CD4-positive, alpha-beta T cell (primary cell): ENCODE data around the gene PCCA. TPM values are rescaled to one million over a fixed set of nuclear protein-coding genes. Genes with fewer than 3 reads are reported as not detected.

Experiments
- ATAC-seq: fragments of 200-7000 bp; cut with Tn5 transposase; one replicate; pipeline ENCODE4 v1.10.0; 2022; ENCODE audit warnings: mild to moderate bottlenecking; ENCODE audit not compliant: poor library complexity
- CTCF ChIA-PET: fragments of 350-600 bp; sonication (Branson Sonifier 250); formaldehyde crosslinking; loops from one replicate; lab custom pipeline; 2021; ENCODE audit warnings: antibody characterized with exemption, inconsistent platforms; lab: Charles Lee
- POLR2A ChIA-PET: fragments of 350-600 bp; sonication (Branson Sonifier 250); formaldehyde crosslinking; loops from one replicate; lab custom pipeline; 2021; ENCODE audit warnings: antibody characterized with exemption, inconsistent platforms; lab: Charles Lee
- DNase-seq, 14 experiments: peaks; one replicate each; pipeline ENCODE4 v3.0.0-alpha.2; 2013 to 2020; ENCODE audit warnings: mixed read lengths in 2 of 14
- H3K27ac ChIP-seq, 2 donors: one replicate each; pipeline versions ENCODE4 v1.5.1 to v1.7.0; 2013; ENCODE audit warnings: low read length in 2 of 2, low read depth in 1 of 2, mild to moderate bottlenecking in 1 of 2
- H3K27me3 ChIP-seq, 2 experiments: 1 replicate in 1 of 2; 2 replicates in 1 of 2; pipeline versions ENCODE4 v1.6.1 to v1.7.0; 2013; ENCODE audit warnings: low read length in 2 of 2, control low read depth in 1 of 2, mild to moderate bottlenecking in 1 of 2, moderate library complexity in 1 of 2; ENCODE audit not compliant: insufficient read depth in 2 of 2, control insufficient read depth in 1 of 2
- H3K36me3 ChIP-seq: one replicate; pipeline ENCODE4 v1.6.1; 2013; ENCODE audit warnings: low read length, control low read depth; ENCODE audit not compliant: insufficient read depth
- H3K4me1 ChIP-seq: one replicate; pipeline ENCODE4 v1.6.1; 2013; ENCODE audit warnings: low read length, control low read depth; ENCODE audit not compliant: insufficient read depth
- H3K4me3 ChIP-seq: one replicate; pipeline ENCODE4 v1.5.1; 2013; ENCODE audit warnings: mild to moderate bottlenecking, low read length, moderate library complexity
- H3K9me3 ChIP-seq, 2 experiments: 1 replicate in 1 of 2; 2 replicates in 1 of 2; pipeline versions ENCODE4 v1.6.1 to v1.7.0; 2013; ENCODE audit warnings: low read length in 2 of 2, mild to moderate bottlenecking in 2 of 2, control low read depth in 1 of 2, moderate library complexity in 1 of 2; ENCODE audit not compliant: control insufficient read depth in 1 of 2, insufficient read depth in 1 of 2
- H3K27ac Mint-ChIP-seq: one replicate; pipeline ENCODE4 v1.8.0; 2020; ENCODE audit warnings: mixed read lengths
- H3K27me3 Mint-ChIP-seq: one replicate; pipeline ENCODE4 v1.8.0; 2021; ENCODE audit warnings: mixed read lengths
- H3K36me3 Mint-ChIP-seq: one replicate; pipeline ENCODE4 v1.8.0; 2021; ENCODE audit warnings: low read depth, mixed read lengths
- H3K4me1 Mint-ChIP-seq: one replicate; pipeline ENCODE4 v1.8.0; 2021; ENCODE audit warnings: low read depth, mixed read lengths
- H3K4me3 Mint-ChIP-seq: one replicate; pipeline ENCODE4 v1.8.0; 2020; ENCODE audit warnings: mild to moderate bottlenecking, mixed read lengths
- H3K9me3 Mint-ChIP-seq: one replicate; pipeline ENCODE4 v1.8.0; 2020; ENCODE audit warnings: mixed read lengths
- CTCF ChIP-seq: fragments of 200-600 bp; IDR thresholded peaks from one replicate; pipeline ENCODE4 v1.8.0; 2022; ENCODE audit warnings: antibody characterized with exemption, mild to moderate bottlenecking
- intact Hi-C, 2 experiments: fragments of 100-400 bp; cut with DNase I in 1 of 2; cut with micrococcal nuclease in 1 of 2; formaldehyde crosslinking; loops; one replicate each; pipeline versions ENCODE4 v1.15.1 to v1.9.0; 2023 to 2025; cut with DNase I, micrococcal nuclease
- total RNA-seq, 174 experiments: library from RNA in 2 of 174; stranded (reverse) in 2 of 174; gene quantifications; one replicate each; pipeline ENCODE4 v1.2.3 and lab custom pipeline; 2021 to 2026

Gene PCCA
- total RNA-seq, 2 experiments from 2014 or later, result 4.7 to 5.2 TPM

GRCh38 chr13:100459747-100460146 lies 370.9 kb downstream of the PCCA start:
- intact Hi-C loops, result no loop called here
- no peaks in the 10 kb centered on the region for H3K9me3 Mint-ChIP-seq
- no peak overlapping the region for H3K4me3 ChIP-seq
- CTCF ChIA-PET, result no interaction called here
- no peaks in the 10 kb centered on the region for H3K27me3 ChIP-seq
- no peaks in the 10 kb centered on the region for H3K36me3 ChIP-seq
- no peak overlapping the region for H3K27ac Mint-ChIP-seq
- TF ChIP-seq CTCF, result no peak
- H3K4me1 Mint-ChIP-seq, result no peaks in the 10 kb centered on the region
- H3K27ac ChIP-seq, result no peak overlapping the region
- peaks cover 0 to 4% of the 10 kb centered on the region in 2 experiments for H3K9me3 ChIP-seq
- no peak overlapping the region for H3K4me3 Mint-ChIP-seq
- POLR2A ChIA-PET, result no interaction called here
- no peaks in the 10 kb centered on the region for H3K36me3 Mint-ChIP-seq
- H3K27me3 Mint-ChIP-seq, result no peaks in the 10 kb centered on the region
- H3K4me1 ChIP-seq, result no peaks in the 10 kb centered on the region
- ATAC-seq (no peak), DNase-seq (no peak)

- intact Hi-C loops, result no loop called here
- CTCF ChIA-PET, result no interaction called here
- DNase-seq (no peak), ATAC-seq (no peak)
- no peak overlapping the region for H3K4me3 ChIP-seq
- no peaks in the 10 kb centered on the region for H3K27me3 ChIP-seq
- no peaks in the 10 kb centered on the region for H3K27me3 Mint-ChIP-seq
- no peak overlapping the region for H3K4me3 Mint-ChIP-seq
- no peak overlapping the region for H3K27ac ChIP-seq
- no peaks in the 10 kb centered on the region for H3K9me3 Mint-ChIP-seq
- POLR2A ChIA-PET, result no interaction called here
- no peak overlapping the region for H3K27ac Mint-ChIP-seq
- no peaks in the 10 kb centered on the region for H3K4me1 ChIP-seq
- H3K36me3 ChIP-seq, result no peaks in the 10 kb centered on the region
- H3K4me1 Mint-ChIP-seq, result no peaks in the 10 kb centered on the region
- H3K36me3 Mint-ChIP-seq, result no peaks in the 10 kb centered on the region
- TF ChIP-seq CTCF, result no peak
- H3K9me3 ChIP-seq, result peaks cover 0 to 4% of the 10 kb centered on the region in 2 experiments
Measured at GRCh38 chr13:100460266-100460665, 371.4 kb downstream of the PCCA start.

GRCh38 chr13:100460791-100461190 lies 371.9 kb downstream of the PCCA start:
- no peaks in the 10 kb centered on the region for H3K36me3 ChIP-seq
- Mint-ChIP-seq H3K36me3 (no peaks in the 10 kb centered on the region), H3K9me3 (no peaks in the 10 kb centered on the region), H3K4me1 (no peaks in the 10 kb centered on the region), H3K27me3 (no peaks in the 10 kb centered on the region), H3K27ac (no peak overlapping the region), H3K4me3 (no peak overlapping the region)
- TF ChIP-seq CTCF, result no peak
- no peak overlapping the region for H3K4me3 ChIP-seq
- H3K27me3 ChIP-seq, result no peaks in the 10 kb centered on the region
- ATAC-seq, result no peak
- intact Hi-C loops, result no loop called here
- no peaks in the 10 kb centered on the region for H3K4me1 ChIP-seq
- ChIA-PET POLR2A (no interaction called here), CTCF (no interaction called here)
- DNase-seq, result no peak
- H3K27ac ChIP-seq, result no peak overlapping the region
- H3K9me3 ChIP-seq, result peaks cover 0 to 4% of the 10 kb centered on the region in 2 experiments
